GM12878 (cell line): ENCODE data around the gene CYP51A1. TPM values are rescaled to one million over a fixed set of nuclear protein-coding genes. Genes with fewer than 3 reads are reported as not detected.

Experiments
- ATAC-seq: fragments of 200-7000 bp; cut with Tn5 transposase; 3 replicates; pipeline ENCODE4 v1.9.1; 2020; ENCODE audit warnings: mild to moderate bottlenecking, moderate library complexity
- BruUV-seq: library from RNA; stranded (reverse); fragments of 400-500 nt; replicated peaks from 2 replicates; lab custom pipeline; 2021; lab: Mats Ljungman, UMichigan
- CTCF ChIA-PET: fragments of 300-600 bp; sonication (Branson Sonifier 250); formaldehyde crosslinking; extraction: SDS; loops from one replicate; lab custom pipeline; 2021; ENCODE audit warnings: inconsistent platforms; lab: Yijun Ruan, JAX
- POLR2A ChIA-PET: fragments of 350-600 bp; formaldehyde crosslinking; extraction: SDS; loops from one replicate; lab custom pipeline; 2021; ENCODE audit warnings: inconsistent platforms; lab: Charles Lee
- RAD21 ChIA-PET: fragments of 300-600 bp; sonication (Branson Sonifier 250); formaldehyde crosslinking; loops from one replicate; lab custom pipeline; 2023; ENCODE audit warnings: antibody characterized with exemption; ENCODE audit not compliant: unreplicated experiment; lab: Charles Lee
- SMC1A ChIA-PET: fragments of 300-600 bp; sonication (Branson Sonifier 250); formaldehyde crosslinking; loops from one replicate; lab custom pipeline; 2023; ENCODE audit not compliant: unreplicated experiment, uncharacterized antibody; lab: Charles Lee
- DNase-seq: peaks from one replicate; pipeline ENCODE4 v3.0.0-alpha.2; 2011; ENCODE audit warnings: low read depth, low spot score
- FAIRE-seq: peaks from 3 replicates; lab custom pipeline; 2011; peaks lifted over from hg19 to GRCh38; lab: Jason Lieb, UNC
- H2AFZ ChIP-seq: 2 replicates; pipeline ENCODE4 v1.6.0; 2011; ENCODE audit warnings: low read depth, low read length, control low read depth; ENCODE audit not compliant: control insufficient read depth
- H3K27ac ChIP-seq: 2 replicates; pipeline ENCODE4 v1.5.1; 2011; ENCODE audit warnings: control low read depth; ENCODE audit not compliant: control insufficient read depth, insufficient read depth
- H3K27me3 ChIP-seq, 2 experiments: replicated peaks in 1 of 2; 2 replicates each; pipeline versions ENCODE4 v1.6.0 to v1.6.1; 2011; ENCODE audit warnings: low read length in 1 of 2; ENCODE audit not compliant: control insufficient read depth in 2 of 2, insufficient read depth in 2 of 2
- H3K36me3 ChIP-seq, 2 experiments: 2 replicates each; pipeline ENCODE4 v1.5.1; 2011; ENCODE audit warnings: low read length in 1 of 2; ENCODE audit not compliant: control insufficient read depth in 2 of 2, insufficient read depth in 2 of 2
- H3K4me1 ChIP-seq: 2 replicates; pipeline ENCODE4 v1.6.1; 2011; ENCODE audit warnings: mild to moderate bottlenecking, low read length, moderate library complexity, mixed read lengths; ENCODE audit not compliant: control insufficient read depth, insufficient read depth
- H3K4me2 ChIP-seq: 2 replicates; pipeline ENCODE4 v1.6.0; 2011; ENCODE audit warnings: control low read depth; ENCODE audit not compliant: control insufficient read depth, insufficient read depth
- H3K4me3 ChIP-seq: fragments of 200-600 bp; sonication (generic); 2 replicates; pipeline ENCODE4 v1.5.1; 2016
- H3K79me2 ChIP-seq: 2 replicates; pipeline ENCODE4 v1.6.0; 2011; ENCODE audit warnings: low read length; ENCODE audit not compliant: control insufficient read depth, insufficient read depth
- H3K9ac ChIP-seq: 2 replicates; pipeline ENCODE4 v1.8.0; 2011; ENCODE audit warnings: low read length, control low read depth, mixed read lengths; ENCODE audit not compliant: control insufficient read depth, insufficient read depth
- H3K9me3 ChIP-seq: replicated peaks from 3 replicates; pipeline ENCODE4 v1.5.1; 2011; ENCODE audit warnings: mild to moderate bottlenecking, low read length; ENCODE audit not compliant: control insufficient read depth, insufficient read depth
- H4K20me1 ChIP-seq: 2 replicates; pipeline ENCODE4 v1.6.0; 2011; ENCODE audit not compliant: control insufficient read depth, insufficient read depth
- BHLHE40 ChIP-seq, 2 experiments: fragments of 450-650 bp in 1 of 2; IDR thresholded peaks; 2 replicates each; pipeline ENCODE4 v1.6.1; 2011 to 2017; ENCODE audit warnings: low read depth in 2 of 2, borderline replicate concordance in 1 of 2, improper control_type of control experiment in 1 of 2, low read length in 1 of 2, mild to moderate bottlenecking in 1 of 2
- BMI1 ChIP-seq: fragments of 450-650 bp; IDR thresholded peaks from 2 replicates; pipeline ENCODE4 v1.6.1; 2016; ENCODE audit warnings: mild to moderate bottlenecking, moderate library complexity, borderline replicate concordance
- CBX5 ChIP-seq: sonication (generic); IDR thresholded peaks from 2 replicates; pipeline ENCODE4 v1.6.1; 2016; ENCODE audit warnings: low read depth, moderate library complexity, mild to moderate bottlenecking, inconsistent platforms
- HDAC6 ChIP-seq: fragments of 200-600 bp; sonication (generic); IDR thresholded peaks from one replicate; pipeline ENCODE4 v1.8.0; 2017; ENCODE audit warnings: antibody characterized with exemption; ENCODE audit not compliant: unreplicated experiment
- LARP7 ChIP-seq: fragments of 450-650 bp; IDR thresholded peaks from 2 replicates; pipeline ENCODE4 v1.6.1; 2017; ENCODE audit warnings: mild to moderate bottlenecking
- NBN ChIP-seq: fragments of 450-650 bp; IDR thresholded peaks from 2 replicates; pipeline ENCODE4 v1.6.1; 2016
- WGBS: methylation state at CpG from one replicate; pipeline ENCODE4 v1.1.6; 2016; ENCODE audit warnings: low lambda C conversion rate; ENCODE audit not compliant: insufficient replicate concordance, insufficient coverage; ENCODE audit errors: missing lambda C conversion rate; 5-methylcytosine and 5-hydroxymethylcytosine counted together
- in situ Hi-C: fragments of 300-500 bp; cut with MboI; formaldehyde crosslinking; loops from 9 replicates; pipeline ENCODE4 v1.14.3; 2018; ENCODE audit warnings: mixed read lengths
- intact Hi-C: fragments of 100-400 bp; cut with micrococcal nuclease; formaldehyde crosslinking; loops from one replicate; pipeline ENCODE4 v1.14.2; 2022; ENCODE audit not compliant: unreplicated experiment
- polyA plus RNA-seq, 11 experiments: library from polyadenylated mRNA; depleted of rRNA in 4 of 11; unstranded in 6 of 11; stranded (reverse) in 5 of 11; fragments of >200 nt; fragmentation: Nextera tagmentation in 4 of 11; fragmentation: Illumina TruSeq in 1 of 11; extraction: Ambion mirVana in 4 of 11; extraction: Trizol in 1 of 11; gene quantifications; 1 replicate in 1 of 11; 2 replicates in 10 of 11; pipeline versions ENCODE4 v1.2.1 to v1.2.3, GENCODE V29; 2011 to 2016; ENCODE audit warnings: inconsistent platforms in 2 of 11, missing spikeins in 2 of 11, low read depth in 1 of 11
- total RNA-seq, 4 experiments: library from RNA; depleted of rRNA in 3 of 4; stranded (reverse); fragments of >200 nt in 3 of 4; fragmentation: Illumina TruSeq in 1 of 4; extraction: Trizol in 1 of 4; gene quantifications; 2 replicates each; pipeline versions ENCODE4 v1.2.1 to v1.2.3, GENCODE V29; 2013 to 2021
- TF ChIP-seq, protein P1 (sequence below): fragments of 450-650 bp; IDR thresholded peaks from 2 replicates; pipeline ENCODE4 v1.6.1; 2016; ENCODE audit warnings: mild to moderate bottlenecking
- TF ChIP-seq, protein P2 (sequence below): fragments of 450-650 bp; IDR thresholded peaks from 2 replicates; pipeline ENCODE4 v1.6.1; 2018; ENCODE audit warnings: borderline replicate concordance, mild to moderate bottlenecking; ENCODE audit not compliant: partially characterized antibody
- TF ChIP-seq, protein P3 (sequence below): fragments of 450-650 bp; IDR thresholded peaks from 2 replicates; pipeline ENCODE4 v1.6.1; 2017; ENCODE audit warnings: borderline replicate concordance

CYP51A1 gene
- total and polyA plus RNA-seq, 10 of the 15 experiments (the other 5 are each of a cell fraction or from before 2014, with no cell fraction given): 21.5 to 113 (median 61.8) TPM

DNA sequence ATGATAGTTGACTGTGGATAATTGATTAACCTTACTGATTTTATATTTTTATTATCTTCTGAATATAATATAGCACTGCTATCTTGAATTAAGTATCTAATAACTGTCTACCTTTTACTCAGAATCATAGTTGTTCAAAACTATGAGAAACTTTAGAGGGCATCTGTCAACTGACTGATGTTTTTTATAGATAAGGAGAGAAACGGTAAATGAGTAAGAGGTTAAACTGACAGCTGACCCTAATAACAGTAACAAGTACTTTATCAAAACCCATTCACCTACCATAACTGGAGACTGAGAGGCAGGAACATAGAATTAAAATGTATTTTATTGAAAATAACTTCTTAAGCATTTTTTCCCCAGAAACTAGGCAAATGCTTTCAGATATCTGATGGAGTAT is 62.2 kb downstream of the CYP51A1 start:
- Histone ChIP-seq H3K36me3 (no peaks in the 10 kb centered on the region; a peak in 1 of 4 replicates), H3K27me3 (no peaks in the 10 kb centered on the region), H3K9ac (no peak overlapping the region)
- CTCF ChIA-PET: interaction anchor here (1.0 to 1.9 kb wide), 2 partner anchors 10 to 12 kb away, joined by 3 to 4 read pairs; no protein-coding TSS in a partner anchor
- TF ChIP-seq, protein P1, sequence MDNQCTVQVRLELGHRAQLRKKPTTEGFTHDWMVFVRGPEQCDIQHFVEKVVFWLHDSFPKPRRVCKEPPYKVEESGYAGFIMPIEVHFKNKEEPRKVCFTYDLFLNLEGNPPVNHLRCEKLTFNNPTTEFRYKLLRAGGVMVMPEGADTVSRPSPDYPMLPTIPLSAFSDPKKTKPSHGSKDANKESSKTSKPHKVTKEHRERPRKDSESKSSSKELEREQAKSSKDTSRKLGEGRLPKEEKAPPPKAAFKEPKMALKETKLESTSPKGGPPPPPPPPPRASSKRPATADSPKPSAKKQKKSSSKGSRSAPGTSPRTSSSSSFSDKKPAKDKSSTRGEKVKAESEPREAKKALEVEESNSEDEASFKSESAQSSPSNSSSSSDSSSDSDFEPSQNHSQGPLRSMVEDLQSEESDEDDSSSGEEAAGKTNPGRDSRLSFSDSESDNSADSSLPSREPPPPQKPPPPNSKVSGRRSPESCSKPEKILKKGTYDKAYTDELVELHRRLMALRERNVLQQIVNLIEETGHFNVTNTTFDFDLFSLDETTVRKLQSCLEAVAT: no peak
- TF ChIP-seq, protein P2, sequence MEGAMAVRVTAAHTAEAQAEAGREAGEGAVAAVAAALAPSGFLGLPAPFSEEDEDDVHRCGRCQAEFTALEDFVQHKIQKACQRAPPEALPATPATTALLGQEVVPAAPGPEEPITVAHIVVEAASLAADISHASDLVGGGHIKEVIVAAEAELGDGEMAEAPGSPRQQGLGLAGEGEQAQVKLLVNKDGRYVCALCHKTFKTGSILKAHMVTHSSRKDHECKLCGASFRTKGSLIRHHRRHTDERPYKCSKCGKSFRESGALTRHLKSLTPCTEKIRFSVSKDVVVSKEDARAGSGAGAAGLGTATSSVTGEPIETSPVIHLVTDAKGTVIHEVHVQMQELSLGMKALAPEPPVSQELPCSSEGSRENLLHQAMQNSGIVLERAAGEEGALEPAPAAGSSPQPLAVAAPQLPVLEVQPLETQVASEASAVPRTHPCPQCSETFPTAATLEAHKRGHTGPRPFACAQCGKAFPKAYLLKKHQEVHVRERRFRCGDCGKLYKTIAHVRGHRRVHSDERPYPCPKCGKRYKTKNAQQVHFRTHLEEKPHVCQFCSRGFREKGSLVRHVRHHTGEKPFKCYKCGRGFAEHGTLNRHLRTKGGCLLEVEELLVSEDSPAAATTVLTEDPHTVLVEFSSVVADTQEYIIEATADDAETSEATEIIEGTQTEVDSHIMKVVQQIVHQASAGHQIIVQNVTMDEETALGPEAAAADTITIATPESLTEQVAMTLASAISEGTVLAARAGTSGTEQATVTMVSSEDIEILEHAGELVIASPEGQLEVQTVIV: no peak
- TF ChIP-seq HDAC6 (no peak), NBN (no peak), BHLHE40 (IDR thresholded peaks at IDR 0.05; ENCODE audit: borderline replicate concordance in 1 of 2, low read depth in 2 of 2, low read length in 1 of 2) (no peak), LARP7 (no peak), CBX5 (no peak), BMI1 (no peak)
- TF ChIP-seq, protein P3, sequence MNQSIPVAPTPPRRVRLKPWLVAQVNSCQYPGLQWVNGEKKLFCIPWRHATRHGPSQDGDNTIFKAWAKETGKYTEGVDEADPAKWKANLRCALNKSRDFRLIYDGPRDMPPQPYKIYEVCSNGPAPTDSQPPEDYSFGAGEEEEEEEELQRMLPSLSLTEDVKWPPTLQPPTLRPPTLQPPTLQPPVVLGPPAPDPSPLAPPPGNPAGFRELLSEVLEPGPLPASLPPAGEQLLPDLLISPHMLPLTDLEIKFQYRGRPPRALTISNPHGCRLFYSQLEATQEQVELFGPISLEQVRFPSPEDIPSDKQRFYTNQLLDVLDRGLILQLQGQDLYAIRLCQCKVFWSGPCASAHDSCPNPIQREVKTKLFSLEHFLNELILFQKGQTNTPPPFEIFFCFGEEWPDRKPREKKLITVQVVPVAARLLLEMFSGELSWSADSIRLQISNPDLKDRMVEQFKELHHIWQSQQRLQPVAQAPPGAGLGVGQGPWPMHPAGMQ: no peak
- TF ChIP-seq, all 136 proteins: peak for 0
- RAD21 ChIA-PET: no interaction called here
- FAIRE-seq: no peak
- Histone ChIP-seq H3K9me3 (no peaks in the 10 kb centered on the region), H3K4me3 (no peak overlapping the region), H3K4me1 (peaks cover 5% of the 10 kb centered on the region; the same call in 1 of the 2 replicates), H4K20me1 (no peaks in the 10 kb centered on the region), H3K27ac (no peak overlapping the region), H2AFZ (no peak overlapping the region), H3K4me2 (no peak overlapping the region), H3K79me2 (no peaks in the 10 kb centered on the region)
- intact Hi-C loops (no loop called here), in situ Hi-C loops (no loop called here)
- POLR2A ChIA-PET: no interaction called here
- BruUV-seq: no TSS peak
- 96% methylated on average over 1 of the region's 1 CpG for WGBS
- DNase-seq: no peak
- ATAC-seq: no peak
- SMC1A ChIA-PET: interaction anchor here (0.7 kb wide), 1 partner anchor 21 kb away, joined by 3 read pairs; no protein-coding TSS in a partner anchor
